Gastroesophageal sphincter (tissue), 4 donors: ENCODE results near the gene TK2. TPM values are rescaled to one million over a fixed set of nuclear protein-coding genes. Genes with fewer than 3 reads are reported as not detected.

Experiments
- ATAC-seq: fragments of 150-250 bp; one replicate; pipeline ENCODE4 v1.9.1; 2016; ENCODE audit warnings: mild to moderate bottlenecking, moderate library complexity
- H3K27ac ChIP-seq, 4 donors: fragments of 200-600 bp; sonication (generic) in 3 of 4; 1 replicate in 3 of 4; 2 replicates in 1 of 4; pipeline ENCODE4 v1.5.1; 2016 to 2019
- H3K27me3 ChIP-seq: fragments of 200-600 bp; sonication (generic); one replicate; pipeline ENCODE4 v1.5.1; 2019
- H3K36me3 ChIP-seq, 2 donors: fragments of 200-600 bp; sonication (generic); one replicate each; pipeline ENCODE4 v1.5.1; 2019; ENCODE audit warnings: control low read depth in 1 of 2
- H3K4me1 ChIP-seq, 3 donors: fragments of 200-600 bp; sonication (generic); 1 replicate in 2 of 3; 2 replicates in 1 of 3; pipeline ENCODE4 v1.5.1; 2016 to 2019; ENCODE audit warnings: control low read depth in 2 of 3
- H3K4me3 ChIP-seq, 2 donors: fragments of 200-600 bp; sonication (generic); one replicate each; pipeline ENCODE4 v1.5.1; 2019; ENCODE audit warnings: mild to moderate bottlenecking in 1 of 2, moderate library complexity in 1 of 2
- H3K9me3 ChIP-seq, 3 donors: fragments of 200-600 bp; sonication (generic); one replicate each; pipeline ENCODE4 v1.5.1; 2017 to 2019; ENCODE audit warnings: control low read depth in 2 of 3
- CTCF ChIP-seq, 4 experiments: fragments of 200-600 bp in 2 of 4; fragments of 450-650 bp in 2 of 4; sonication (generic) in 1 of 4; IDR thresholded peaks; one replicate each; pipeline ENCODE4 v1.5.1; 2017 to 2019; ENCODE audit warnings: antibody characterized with exemption in 4 of 4, mild to moderate bottlenecking in 2 of 4, moderate library complexity in 2 of 4
- EP300 ChIP-seq: sonication (generic); formaldehyde crosslinking; IDR thresholded peaks from one replicate; pipeline ENCODE4 v1.6.1; 2017; ENCODE audit warnings: antibody characterized with exemption, mild to moderate bottlenecking
- POLR2A ChIP-seq, 2 donors: fragments of 450-650 bp; IDR thresholded peaks; one replicate each; pipeline ENCODE4 v1.6.1; 2017; ENCODE audit warnings: antibody characterized with exemption in 2 of 2, mild to moderate bottlenecking in 2 of 2, moderate library complexity in 1 of 2
- POLR2AphosphoS5 ChIP-seq: sonication (generic); formaldehyde crosslinking; IDR thresholded peaks from one replicate; pipeline ENCODE4 v1.6.1; 2017; ENCODE audit warnings: antibody characterized with exemption
- WGBS, 2 donors: methylation state at CpG; one replicate each; pipeline ENCODE4 v1.1.5; 2018; ENCODE audit warnings: low coverage in 1 of 2; 5-methylcytosine and 5-hydroxymethylcytosine counted together
- total RNA-seq, 4 donors: library from RNA; depleted of rRNA; stranded (reverse); fragments of >200 nt; gene quantifications; one replicate each; pipeline ENCODE4 v1.1.0, GENCODE V29; 2016

TK2 gene
- total RNA-seq, 4 donors from 2014 or later = 32.7 to 42.8 (median 37.0) TPM

GRCh38 chr16:66473654-66474519 is 76.0 kb downstream of the TK2 start:
- ATAC-seq = peak; percentile 4
- TF ChIP-seq POLR2A (IDR thresholded peaks at IDR 0.05) = no peak
- no peak for TF ChIP-seq CTCF (IDR thresholded peaks at IDR 0.05)
- no peak for TF ChIP-seq POLR2AphosphoS5
- TF ChIP-seq EP300 = no peak
- H3K36me3 ChIP-seq = peaks cover 0 to 10% of the 10 kb centered on the region in 2 donors
- 80 to 96% methylated on average over 4 of the region's 4 CpGs for WGBS, 2 donors
- peaks cover 0 to 5% (median 0%) of the 10 kb centered on the region in 3 donors for H3K4me1 ChIP-seq
- no peak overlapping the region for H3K4me3 ChIP-seq
- peaks cover 46% of the 10 kb centered on the region for H3K27me3 ChIP-seq
- H3K27ac ChIP-seq = no peak overlapping the region
- H3K9me3 ChIP-seq = no peaks in the 10 kb centered on the region

DNA sequence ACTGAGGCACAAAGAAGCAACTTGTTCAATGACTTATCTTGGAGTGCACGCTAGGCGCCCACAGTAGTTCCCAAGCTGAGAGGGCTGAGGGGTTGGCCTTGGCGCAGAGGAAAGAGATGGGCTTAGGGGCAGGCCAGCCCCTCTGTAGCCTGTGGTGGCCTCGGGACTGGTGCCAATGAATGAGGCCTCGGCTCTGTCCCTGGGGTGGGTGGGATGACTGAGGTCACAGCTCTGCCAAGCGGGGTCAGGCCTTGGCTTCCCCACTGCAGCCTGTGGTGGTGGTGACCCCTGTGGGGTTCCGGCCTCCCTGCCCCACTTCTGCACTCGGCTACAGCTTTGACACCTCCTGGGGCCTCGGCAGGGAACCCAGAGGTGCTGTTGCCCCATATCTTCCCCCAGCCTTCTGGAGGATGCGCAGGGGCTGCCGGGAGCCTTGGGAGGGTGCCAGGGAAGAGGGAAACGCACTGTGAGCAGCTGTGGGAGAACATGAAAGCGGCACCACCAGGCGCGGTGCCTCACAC is 76.8 kb downstream of the TK2 start:
- Histone ChIP-seq H3K4me1 (no peaks in the 10 kb centered on the region), H3K4me3 (no peak overlapping the region), H3K36me3 (peaks cover 0 to 10% of the 10 kb centered on the region in 2 donors), H3K27me3 (peaks cover 49% of the 10 kb centered on the region), H3K27ac (no peak overlapping the region), H3K9me3 (no peaks in the 10 kb centered on the region)
- WGBS, 2 donors = 78 to 88% methylated on average over 6 of the region's 15 CpGs
- ATAC-seq = no peak
- TF ChIP-seq POLR2A (IDR thresholded peaks at IDR 0.05) = no peak
- TF ChIP-seq EP300 = no peak
- TF ChIP-seq CTCF (IDR thresholded peaks at IDR 0.05) = no peak
- no peak for TF ChIP-seq POLR2AphosphoS5

DNA sequence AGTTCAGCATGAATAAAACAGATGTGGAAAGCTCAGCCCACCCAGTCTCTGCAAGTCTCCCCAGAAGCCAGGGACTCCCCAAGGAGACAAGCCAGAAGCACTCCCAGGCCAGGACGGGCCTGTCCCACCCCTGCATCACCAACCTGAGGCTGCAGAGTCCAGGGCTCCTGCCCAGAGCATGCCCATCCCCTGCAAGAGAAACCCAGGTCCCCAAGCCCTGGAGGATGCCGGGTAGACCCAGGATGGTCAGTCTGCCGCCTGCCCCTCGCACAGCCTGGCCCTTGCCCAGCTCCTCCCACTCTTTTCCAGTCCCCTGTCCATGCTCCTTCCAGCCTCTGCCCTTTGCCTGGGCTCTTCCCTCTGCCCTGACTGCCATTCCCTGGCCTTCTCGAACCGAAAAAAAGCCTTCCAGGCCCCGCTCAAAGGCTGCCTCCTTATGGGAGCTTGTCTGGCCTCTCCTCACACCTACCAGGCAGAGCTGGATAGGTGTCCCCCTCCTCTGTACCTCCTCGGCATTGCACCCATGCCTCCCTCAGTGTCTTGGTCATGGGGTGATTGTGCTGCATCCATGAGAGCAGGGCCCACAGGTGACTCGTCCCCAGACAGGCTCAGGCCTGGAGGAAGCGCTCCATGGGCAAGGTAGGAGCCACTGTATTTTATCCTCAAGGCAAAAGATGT is 78.1 kb downstream of the TK2 start:
- H3K36me3 ChIP-seq = peaks cover 0 to 10% of the 10 kb centered on the region in 2 donors
- H3K27me3 ChIP-seq = peaks cover 39% of the 10 kb centered on the region
- no peak for TF ChIP-seq POLR2AphosphoS5
- no peak for TF ChIP-seq CTCF (IDR thresholded peaks at IDR 0.05)
- no peak for TF ChIP-seq POLR2A (IDR thresholded peaks at IDR 0.05)
- WGBS, 2 donors = 100% methylated on average over 1 of the region's 10 CpGs; no CpG with 5 or more reads in 1 of the 2 donors
- H3K4me1 ChIP-seq = no peaks in the 10 kb centered on the region
- H3K9me3 ChIP-seq = peaks cover 0 to 3% (median 0%) of the 10 kb centered on the region in 3 donors
- no peak overlapping the region for H3K4me3 ChIP-seq
- H3K27ac ChIP-seq = no peak overlapping the region
- no peak for ATAC-seq

DNA sequence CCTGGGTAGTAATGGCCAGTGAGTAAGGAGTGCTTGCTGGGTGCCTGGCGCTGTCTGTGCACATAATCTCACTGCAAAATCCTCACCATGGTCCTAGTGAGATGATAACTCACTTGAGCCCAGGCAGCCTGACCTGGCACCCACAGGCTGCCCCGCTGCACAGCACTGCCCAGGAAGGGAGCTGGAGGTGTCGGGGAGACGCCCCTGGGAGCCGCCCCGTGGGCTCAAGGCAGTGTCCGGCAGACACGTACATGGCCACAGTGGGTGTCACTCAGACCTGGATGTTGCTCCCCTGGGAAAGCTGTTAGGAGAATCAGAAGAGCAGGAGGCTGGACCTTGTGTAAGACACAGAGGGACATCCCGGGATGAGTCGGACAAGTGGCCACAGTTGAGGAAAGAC is 78.7 kb downstream of the TK2 start:
- no peaks in the 10 kb centered on the region for H3K4me1 ChIP-seq
- peaks cover 0 to 8% (median 1%) of the 10 kb centered on the region in 3 donors for H3K9me3 ChIP-seq
- no peak overlapping the region for H3K4me3 ChIP-seq
- H3K36me3 ChIP-seq = peaks cover 0 to 10% of the 10 kb centered on the region in 2 donors
- peaks cover 34% of the 10 kb centered on the region for H3K27me3 ChIP-seq
- WGBS, 2 donors = 100% methylated on average over 2 of the region's 10 CpGs; no CpG with 5 or more reads in 1 of the 2 donors
- no peak for TF ChIP-seq POLR2A (IDR thresholded peaks at IDR 0.05)
- ATAC-seq = no peak
- no peak overlapping the region for H3K27ac ChIP-seq

DNA sequence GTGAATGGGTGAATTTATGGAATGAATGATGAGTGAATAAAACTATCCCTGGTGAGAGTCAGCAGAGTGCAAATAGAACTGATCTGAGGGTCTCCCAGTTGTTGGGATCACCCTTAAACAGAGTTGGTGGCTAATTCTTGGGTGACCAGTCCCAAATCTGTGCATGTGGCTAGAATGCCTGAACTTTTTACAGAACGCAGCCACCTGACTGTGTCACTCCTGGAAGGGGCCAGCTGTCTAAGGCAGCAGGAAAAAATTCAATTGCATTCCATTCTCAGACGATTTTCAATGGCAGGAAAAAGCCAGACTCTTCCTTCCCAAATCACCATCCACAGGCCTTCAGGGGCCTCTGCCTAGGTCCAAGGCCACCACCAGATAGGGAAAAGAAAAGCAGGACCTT is 79.4 kb downstream of the TK2 start:
- Histone ChIP-seq H3K27me3 (peaks cover 28% of the 10 kb centered on the region), H3K27ac (no peak overlapping the region), H3K4me1 (no peaks in the 10 kb centered on the region), H3K4me3 (no peak overlapping the region), H3K9me3 (peaks cover 0 to 11% (median 1%) of the 10 kb centered on the region in 3 donors), H3K36me3 (peaks cover 0 to 10% of the 10 kb centered on the region in 2 donors)
- 54 to 60% methylated on average over 1 to 2 of the region's 2 CpGs for WGBS, 2 donors
- ATAC-seq = no peak
- TF ChIP-seq POLR2AphosphoS5 (no peak), POLR2A (IDR thresholded peaks at IDR 0.05) (no peak), CTCF (IDR thresholded peaks at IDR 0.05) (no peak), EP300 (no peak)
